HepG2 (cell line): ENCODE data around the gene CDK2. TPM values are rescaled to one million over a fixed set of nuclear protein-coding genes. Genes with fewer than 3 reads are reported as not detected.
A peak's percentile ranks its signal among the peaks of the same experiment; 100 is the strongest.

Experiments
- ARNT2 ChIP-seq: sonication (generic); formaldehyde crosslinking; IDR thresholded peaks from 2 replicates; pipeline ENCODE4 v1.8.0; 2022; ENCODE audit warnings: mild to moderate bottlenecking, low read depth, missing genetic modification reagents, moderate library complexity
- ATF1 ChIP-seq: IDR thresholded peaks from 2 replicates; pipeline ENCODE4 v1.6.1; 2016; ENCODE audit warnings: mild to moderate bottlenecking, control low read depth
- HOXA7 ChIP-seq: sonication (generic); formaldehyde crosslinking; IDR thresholded peaks from 2 replicates; pipeline ENCODE4 v1.8.1; 2022; ENCODE audit warnings: mild to moderate bottlenecking, missing genetic modification reagents, moderate library complexity
- KDM3A ChIP-seq: IDR thresholded peaks from 2 replicates; pipeline ENCODE4 v1.6.1; 2018; ENCODE audit warnings: low read depth, missing compliant biosample characterization
- NCOA5 ChIP-seq: sonication (generic); formaldehyde crosslinking; IDR thresholded peaks from 2 replicates; pipeline ENCODE4 v1.4.0; 2020; ENCODE audit warnings: missing genetic modification reagents
- RNF2 ChIP-seq: fragments of 450-650 bp; conservative IDR thresholded peaks from 2 replicates; pipeline ENCODE4 v1.6.1; 2016; ENCODE audit warnings: low read depth
- SATB2 ChIP-seq: sonication (generic); formaldehyde crosslinking; IDR thresholded peaks from 2 replicates; pipeline ENCODE4 v1.5.0; 2020; ENCODE audit warnings: missing genetic modification reagents
- SRF ChIP-seq: IDR thresholded peaks from 2 replicates; pipeline ENCODE4 v1.6.1; 2011; ENCODE audit warnings: mild to moderate bottlenecking, low read depth, low read length, moderate library complexity
- ZFP36L2 ChIP-seq: sonication (generic); formaldehyde crosslinking; IDR thresholded peaks from 2 replicates; pipeline ENCODE4 v1.4.0; 2020; ENCODE audit warnings: missing genetic modification reagents
- ZNF24 ChIP-seq: fragments of 450-650 bp; IDR thresholded peaks from 2 replicates; pipeline ENCODE4 v1.6.1; 2017; ENCODE audit warnings: antibody characterized with exemption, mild to moderate bottlenecking
- ZNF326 ChIP-seq: sonication (generic); formaldehyde crosslinking; IDR thresholded peaks from 2 replicates; pipeline ENCODE4 v1.4.0; 2020; ENCODE audit warnings: missing genetic modification reagents, borderline replicate concordance
- ZNF577 ChIP-seq: sonication (generic); formaldehyde crosslinking; IDR thresholded peaks from 2 replicates; pipeline ENCODE4 v1.4.0; 2020; ENCODE audit warnings: mild to moderate bottlenecking, low read depth, missing genetic modification reagents, borderline replicate concordance
- ZNF781 ChIP-seq: sonication (generic); formaldehyde crosslinking; IDR thresholded peaks from 2 replicates; pipeline ENCODE4 v1.5.1; 2020; ENCODE audit warnings: borderline replicate concordance, mild to moderate bottlenecking, missing genetic modification reagents; ENCODE audit errors: not compliant biosample characterization
- polyA plus RNA-seq, 8 experiments: library from polyadenylated mRNA; depleted of rRNA in 3 of 8; stranded (reverse) in 7 of 8; unstranded in 1 of 8; fragments of >200 nt; fragmentation: Illumina TruSeq in 4 of 8; extraction: Trizol in 4 of 8; gene quantifications; 2 replicates each; pipeline versions ENCODE4 v1.2.1 to v1.2.3, GENCODE V29; 2011 to 2016; ENCODE audit warnings: low read depth in 4 of 8, missing spikeins in 1 of 8, mixed read lengths in 1 of 8; ENCODE audit not compliant: insufficient read depth in 1 of 8
- total RNA-seq, 5 experiments: library from RNA; depleted of rRNA; stranded (reverse); fragments of >200 nt; fragmentation: Illumina TruSeq; extraction: Trizol; gene quantifications; 2 replicates each; pipeline ENCODE4 v1.2.3, GENCODE V29; 2016; ENCODE audit warnings: low read depth in 1 of 5
- TF ChIP-seq, protein P1 (sequence below): sonication (generic); formaldehyde crosslinking; IDR thresholded peaks from 2 replicates; pipeline ENCODE4 v1.9.0; 2021; ENCODE audit warnings: missing genetic modification reagents, borderline replicate concordance
- TF ChIP-seq, protein P2 (sequence below): fragments of 450-650 bp; IDR thresholded peaks from 2 replicates; pipeline ENCODE4 v1.6.1; 2017; ENCODE audit warnings: mild to moderate bottlenecking
- TF ChIP-seq, protein P3 (sequence below): sonication (generic); formaldehyde crosslinking; IDR thresholded peaks from 2 replicates; pipeline ENCODE4 v1.4.0; 2020; ENCODE audit warnings: missing genetic modification reagents, mild to moderate bottlenecking, borderline replicate concordance
- TF ChIP-seq, protein P4 (sequence below): sonication (generic); formaldehyde crosslinking; IDR thresholded peaks from 2 replicates; pipeline ENCODE4 v1.5.1; 2020; ENCODE audit warnings: mild to moderate bottlenecking, missing genetic modification reagents

Gene CDK2
- total and polyA plus RNA-seq, 2 of the 13 experiments (the other 11 are each of a cell fraction or from before 2014, with no cell fraction given), result 47.5 to 52.6 TPM

DNA sequence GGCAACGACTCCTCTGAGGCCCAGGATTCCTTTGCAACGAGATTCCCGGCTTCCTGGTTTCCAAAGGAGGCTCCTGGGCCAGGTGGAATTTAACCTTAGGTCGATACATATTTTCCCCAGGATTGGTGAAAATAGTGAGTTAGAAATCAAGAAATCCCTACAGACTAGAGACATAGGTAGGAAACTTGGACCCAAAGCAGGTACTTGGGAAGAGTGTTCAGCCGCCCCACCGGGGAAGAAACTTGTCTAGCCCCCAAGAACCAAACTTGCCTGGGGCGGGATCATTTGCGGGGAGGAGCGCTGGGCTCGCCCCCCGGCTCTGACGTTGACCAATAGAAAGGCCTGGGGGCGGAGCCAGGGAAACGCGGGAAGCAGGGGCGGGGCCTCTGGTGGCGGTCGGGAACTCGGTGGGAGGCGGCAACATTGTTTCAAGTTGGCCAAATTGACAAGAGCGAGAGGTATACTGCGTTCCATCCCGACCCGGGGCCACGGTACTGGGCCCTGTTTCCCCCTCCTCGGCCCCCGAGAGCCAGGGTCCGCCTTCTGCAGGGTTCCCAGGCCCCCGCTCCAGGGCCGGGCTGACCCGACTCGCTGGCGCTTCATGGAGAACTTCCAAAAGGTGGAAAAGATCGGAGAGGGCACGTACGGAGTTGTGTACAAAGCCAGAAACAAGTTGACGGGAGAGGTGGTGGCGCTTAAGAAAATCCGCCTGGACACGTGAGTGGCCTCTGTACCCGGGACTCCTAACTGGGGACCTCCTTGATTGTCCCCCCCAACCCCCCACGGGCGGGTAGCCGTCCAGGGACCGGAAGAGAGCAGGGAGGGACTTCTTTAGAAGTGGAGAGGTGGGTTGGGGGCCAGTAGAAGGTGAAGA lies at the start of gene CDK2 (continued):
- TF ChIP-seq, protein P1, sequence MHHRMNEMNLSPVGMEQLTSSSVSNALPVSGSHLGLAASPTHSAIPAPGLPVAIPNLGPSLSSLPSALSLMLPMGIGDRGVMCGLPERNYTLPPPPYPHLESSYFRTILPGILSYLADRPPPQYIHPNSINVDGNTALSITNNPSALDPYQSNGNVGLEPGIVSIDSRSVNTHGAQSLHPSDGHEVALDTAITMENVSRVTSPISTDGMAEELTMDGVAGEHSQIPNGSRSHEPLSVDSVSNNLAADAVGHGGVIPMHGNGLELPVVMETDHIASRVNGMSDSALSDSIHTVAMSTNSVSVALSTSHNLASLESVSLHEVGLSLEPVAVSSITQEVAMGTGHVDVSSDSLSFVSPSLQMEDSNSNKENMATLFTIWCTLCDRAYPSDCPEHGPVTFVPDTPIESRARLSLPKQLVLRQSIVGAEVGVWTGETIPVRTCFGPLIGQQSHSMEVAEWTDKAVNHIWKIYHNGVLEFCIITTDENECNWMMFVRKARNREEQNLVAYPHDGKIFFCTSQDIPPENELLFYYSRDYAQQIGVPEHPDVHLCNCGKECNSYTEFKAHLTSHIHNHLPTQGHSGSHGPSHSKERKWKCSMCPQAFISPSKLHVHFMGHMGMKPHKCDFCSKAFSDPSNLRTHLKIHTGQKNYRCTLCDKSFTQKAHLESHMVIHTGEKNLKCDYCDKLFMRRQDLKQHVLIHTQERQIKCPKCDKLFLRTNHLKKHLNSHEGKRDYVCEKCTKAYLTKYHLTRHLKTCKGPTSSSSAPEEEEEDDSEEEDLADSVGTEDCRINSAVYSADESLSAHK, result no peak
- no peak for TF ChIP-seq RNF2
- no peak for TF ChIP-seq ARNT2 (CRISPR knock-in tag)
- no peak for TF ChIP-seq ZNF24
- TF ChIP-seq NCOA5, result no peak
- TF ChIP-seq ZFP36L2, result no peak
- peak; percentile 72 for TF ChIP-seq ATF1 (CRISPR knock-in tag)
- TF ChIP-seq, protein P2, sequence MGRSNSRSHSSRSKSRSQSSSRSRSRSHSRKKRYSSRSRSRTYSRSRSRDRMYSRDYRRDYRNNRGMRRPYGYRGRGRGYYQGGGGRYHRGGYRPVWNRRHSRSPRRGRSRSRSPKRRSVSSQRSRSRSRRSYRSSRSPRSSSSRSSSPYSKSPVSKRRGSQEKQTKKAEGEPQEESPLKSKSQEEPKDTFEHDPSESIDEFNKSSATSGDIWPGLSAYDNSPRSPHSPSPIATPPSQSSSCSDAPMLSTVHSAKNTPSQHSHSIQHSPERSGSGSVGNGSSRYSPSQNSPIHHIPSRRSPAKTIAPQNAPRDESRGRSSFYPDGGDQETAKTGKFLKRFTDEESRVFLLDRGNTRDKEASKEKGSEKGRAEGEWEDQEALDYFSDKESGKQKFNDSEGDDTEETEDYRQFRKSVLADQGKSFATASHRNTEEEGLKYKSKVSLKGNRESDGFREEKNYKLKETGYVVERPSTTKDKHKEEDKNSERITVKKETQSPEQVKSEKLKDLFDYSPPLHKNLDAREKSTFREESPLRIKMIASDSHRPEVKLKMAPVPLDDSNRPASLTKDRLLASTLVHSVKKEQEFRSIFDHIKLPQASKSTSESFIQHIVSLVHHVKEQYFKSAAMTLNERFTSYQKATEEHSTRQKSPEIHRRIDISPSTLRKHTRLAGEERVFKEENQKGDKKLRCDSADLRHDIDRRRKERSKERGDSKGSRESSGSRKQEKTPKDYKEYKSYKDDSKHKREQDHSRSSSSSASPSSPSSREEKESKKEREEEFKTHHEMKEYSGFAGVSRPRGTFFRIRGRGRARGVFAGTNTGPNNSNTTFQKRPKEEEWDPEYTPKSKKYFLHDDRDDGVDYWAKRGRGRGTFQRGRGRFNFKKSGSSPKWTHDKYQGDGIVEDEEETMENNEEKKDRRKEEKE, result no peak
- TF ChIP-seq, protein P3, sequence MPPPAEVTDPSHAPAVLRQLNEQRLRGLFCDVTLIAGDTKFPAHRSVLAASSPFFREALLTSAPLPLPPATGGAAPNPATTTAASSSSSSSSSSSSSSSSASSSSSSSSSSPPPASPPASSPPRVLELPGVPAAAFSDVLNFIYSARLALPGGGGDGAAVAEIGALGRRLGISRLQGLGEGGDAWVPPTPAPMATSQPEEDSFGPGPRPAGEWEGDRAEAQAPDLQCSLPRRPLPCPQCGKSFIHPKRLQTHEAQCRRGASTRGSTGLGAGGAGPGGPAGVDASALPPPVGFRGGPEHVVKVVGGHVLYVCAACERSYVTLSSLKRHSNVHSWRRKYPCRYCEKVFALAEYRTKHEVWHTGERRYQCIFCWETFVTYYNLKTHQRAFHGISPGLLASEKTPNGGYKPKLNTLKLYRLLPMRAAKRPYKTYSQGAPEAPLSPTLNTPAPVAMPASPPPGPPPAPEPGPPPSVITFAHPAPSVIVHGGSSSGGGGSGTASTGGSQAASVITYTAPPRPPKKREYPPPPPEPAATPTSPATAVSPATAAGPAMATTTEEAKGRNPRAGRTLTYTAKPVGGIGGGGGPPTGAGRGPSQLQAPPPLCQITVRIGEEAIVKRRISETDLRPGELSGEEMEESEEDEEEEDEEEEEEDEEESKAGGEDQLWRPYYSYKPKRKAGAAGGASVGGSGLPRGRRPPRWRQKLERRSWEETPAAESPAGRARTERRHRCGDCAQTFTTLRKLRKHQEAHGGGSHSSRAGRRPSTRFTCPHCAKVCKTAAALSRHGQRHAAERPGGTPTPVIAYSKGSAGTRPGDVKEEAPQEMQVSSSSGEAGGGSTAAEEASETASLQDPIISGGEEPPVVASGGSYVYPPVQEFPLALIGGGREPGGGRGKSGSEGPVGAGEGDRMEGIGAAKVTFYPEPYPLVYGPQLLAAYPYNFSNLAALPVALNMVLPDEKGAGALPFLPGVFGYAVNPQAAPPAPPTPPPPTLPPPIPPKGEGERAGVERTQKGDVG (CRISPR knock-in tag), result no peak
- TF ChIP-seq ZNF781 (CRISPR knock-in tag), result no peak
- no peak for TF ChIP-seq KDM3A (CRISPR knock-in tag)
- TF ChIP-seq, protein P4, sequence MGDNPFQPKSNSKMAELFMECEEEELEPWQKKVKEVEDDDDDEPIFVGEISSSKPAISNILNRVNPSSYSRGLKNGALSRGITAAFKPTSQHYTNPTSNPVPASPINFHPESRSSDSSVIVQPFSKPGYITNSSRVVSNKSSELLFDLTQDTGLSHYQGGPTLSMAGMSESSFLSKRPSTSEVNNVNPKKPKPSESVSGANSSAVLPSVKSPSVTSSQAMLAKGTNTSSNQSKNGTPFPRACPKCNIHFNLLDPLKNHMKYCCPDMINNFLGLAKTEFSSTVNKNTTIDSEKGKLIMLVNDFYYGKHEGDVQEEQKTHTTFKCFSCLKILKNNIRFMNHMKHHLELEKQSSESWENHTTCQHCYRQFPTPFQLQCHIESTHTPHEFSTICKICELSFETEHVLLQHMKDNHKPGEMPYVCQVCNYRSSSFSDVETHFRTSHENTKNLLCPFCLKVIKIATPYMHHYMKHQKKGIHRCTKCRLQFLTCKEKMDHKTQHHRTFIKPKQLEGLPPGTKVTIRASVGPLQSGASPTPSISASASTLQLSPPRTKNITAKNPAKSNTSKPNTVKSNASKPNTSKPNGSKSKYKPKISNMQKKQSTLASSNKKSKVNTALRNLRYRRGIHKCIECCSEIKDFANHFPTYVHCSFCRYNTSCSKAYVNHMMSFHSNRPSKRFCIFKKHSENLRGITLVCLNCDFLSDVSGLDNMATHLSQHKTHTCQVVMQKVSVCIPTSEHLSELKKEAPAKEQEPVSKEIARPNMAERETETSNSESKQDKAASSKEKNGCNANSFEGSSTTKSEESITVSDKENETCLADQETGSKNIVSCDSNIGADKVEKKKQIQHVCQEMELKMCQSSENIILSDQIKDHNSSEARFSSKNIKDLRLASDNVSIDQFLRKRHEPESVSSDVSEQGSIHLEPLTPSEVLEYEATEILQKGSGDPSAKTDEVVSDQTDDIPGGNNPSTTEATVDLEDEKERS (CRISPR knock-in tag), result no peak
- TF ChIP-seq SRF, result no peak
- TF ChIP-seq ZNF326 (CRISPR knock-in tag), result no peak
- no peak for TF ChIP-seq ZNF577
- no peak for TF ChIP-seq HOXA7 (CRISPR knock-in tag)
- no peak for TF ChIP-seq SATB2
